HG03108 (cell line): Measurements from ENCODE around the gene CTDNEP1.

Experiments used
- ATAC-seq: cut with Tn5 transposase; IDR thresholded peaks from one replicate; pipeline ENCODE4 v1.9.1; 2021; ENCODE audit warnings: moderate library complexity; ENCODE audit not compliant: unreplicated experiment

The CTDNEP1 gene

DNA sequence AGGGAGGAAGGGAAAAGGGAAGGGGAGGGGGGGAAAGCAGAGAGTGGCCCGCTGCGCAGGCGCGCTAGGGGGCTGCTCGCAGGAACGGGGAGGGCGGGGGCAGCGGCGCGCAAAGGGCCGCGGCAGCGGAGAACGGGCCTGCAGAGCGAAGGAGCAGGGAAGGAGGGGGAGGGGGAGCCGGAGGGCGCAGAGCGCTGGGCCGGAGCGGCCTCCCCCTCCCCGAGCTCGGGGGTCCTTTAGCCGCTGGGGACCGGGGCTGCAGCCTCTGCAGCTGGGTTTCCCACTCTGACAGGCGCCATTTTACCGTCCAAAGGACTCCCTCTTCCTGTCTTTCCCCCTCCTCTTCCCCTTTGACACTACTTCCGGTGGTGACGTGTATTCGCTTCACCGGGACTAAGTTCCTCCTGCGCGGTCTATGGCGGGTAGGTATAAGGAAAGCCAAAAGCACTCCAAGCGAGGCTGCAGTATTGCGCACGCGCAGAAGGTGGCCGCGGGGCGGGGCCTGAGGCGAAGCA lies at the start of gene CTDNEP1:
CTDNEP1 (minus strand) TSS at position 74 of the 515 bp plus-strand sequence. CDS start 438 bp downstream, outside the sequence.
- peak; percentile 79 for ATAC-seq

- ATAC-seq: no peak
Observed at GRCh38 chr17:7296189-7296861, 44.8 kb upstream of the CTDNEP1 start.

DNA sequence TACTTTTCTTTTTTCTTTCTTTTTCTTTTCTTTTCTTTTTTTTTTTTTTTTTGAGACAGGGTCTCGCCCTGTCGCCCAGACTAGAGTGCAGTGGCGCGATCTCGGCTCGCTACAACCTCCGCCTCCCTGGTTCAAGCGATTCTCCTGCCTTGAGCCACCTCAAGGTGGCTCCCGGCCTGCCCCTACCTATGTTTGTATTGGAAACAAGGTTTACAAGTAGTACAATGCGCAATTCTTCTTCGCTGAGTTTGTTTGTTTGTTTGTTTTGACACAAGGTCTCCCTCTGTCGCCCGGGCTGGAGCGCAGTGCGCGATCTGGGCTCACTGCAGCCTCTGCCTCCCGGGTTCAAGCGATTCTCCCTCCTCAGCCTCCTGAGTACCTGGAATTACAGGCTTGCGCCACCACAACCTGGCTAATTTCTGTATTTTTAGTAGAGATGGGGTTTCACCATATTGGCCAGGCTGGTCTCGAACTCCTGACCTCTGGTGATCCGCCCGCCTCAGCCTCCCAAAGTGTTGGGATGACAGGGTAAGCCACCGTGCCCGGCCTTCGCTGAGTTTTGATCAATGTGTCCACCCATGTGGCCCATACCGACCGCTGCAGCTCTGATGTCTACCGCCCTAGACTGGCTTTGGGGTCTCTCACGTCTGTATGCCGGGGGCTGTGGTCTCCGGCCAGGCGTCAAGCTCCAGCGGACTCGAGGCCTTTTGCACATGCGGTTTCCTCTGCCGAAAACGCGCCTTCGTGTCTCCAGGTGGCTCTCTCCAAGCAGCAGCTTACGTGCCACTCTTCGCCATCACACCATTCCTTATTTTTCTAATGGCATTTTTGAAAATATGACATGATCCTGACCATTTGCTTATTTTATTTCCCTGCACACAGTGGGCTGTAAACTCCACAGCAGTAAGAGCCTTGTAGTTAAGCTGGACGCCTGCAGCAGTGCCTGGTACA lies 44.0 kb upstream of the CTDNEP1 start:
- ATAC-seq: no peak

GRCh38 chr17:7294614-7295153 lies 43.1 kb upstream of the CTDNEP1 start, which contains the start of gene YBX2:
TSS of gene YBX2 (minus strand) at chr17:7294639. CDS start at chr17:7294500, 139 bp downstream.
- peak; percentile 45 for ATAC-seq

GRCh38 chr17:7293816-7294613 lies 42.5 kb upstream of the CTDNEP1 start:
- no peak for ATAC-seq

GRCh38 chr17:7293159-7293558 lies 41.6 kb upstream of the CTDNEP1 start:
- ATAC-seq: no peak

DNA sequence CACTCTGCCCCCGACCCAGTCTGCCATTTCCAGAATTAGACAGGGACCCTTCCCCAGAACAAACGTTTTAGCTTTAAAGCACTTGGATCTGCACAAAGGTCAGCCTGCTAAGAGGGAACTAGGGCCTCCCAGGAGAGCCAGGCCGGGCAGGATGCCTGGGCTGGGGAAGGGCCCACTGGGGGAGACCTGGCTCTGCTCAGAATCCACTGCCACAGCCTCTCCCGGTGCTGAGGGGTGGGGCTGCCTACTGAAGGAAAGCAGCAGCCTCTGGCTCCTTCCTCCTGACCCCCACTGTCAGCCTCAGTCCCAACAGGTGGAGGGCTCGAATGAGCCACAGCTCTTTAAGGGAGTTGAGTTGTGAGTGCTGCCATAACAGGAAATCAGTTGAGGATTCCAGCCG lies 41.2 kb upstream of the CTDNEP1 start:
- no peak for ATAC-seq

GRCh38 chr17:7292194-7292593 lies 40.7 kb upstream of the CTDNEP1 start:
- ATAC-seq: no peak

DNA sequence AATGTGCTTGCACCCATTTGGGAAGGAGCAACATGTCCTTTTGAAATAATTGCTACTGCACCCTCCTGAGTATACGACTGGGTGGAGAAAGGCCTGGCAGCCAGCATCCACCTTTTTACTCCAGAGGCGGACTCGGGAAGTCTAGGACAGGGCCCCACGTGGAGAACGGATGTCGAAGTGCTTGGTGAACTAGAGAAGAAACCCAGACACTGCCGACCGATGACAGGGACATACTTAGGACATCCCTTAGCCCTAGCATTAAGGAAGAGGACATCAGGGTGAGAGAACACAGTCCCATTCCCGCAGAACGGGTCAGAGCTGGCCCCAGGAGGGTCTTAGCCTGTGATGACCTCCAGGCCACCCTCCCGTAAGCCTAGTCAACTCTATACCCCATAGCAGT lies 39.2 kb upstream of the CTDNEP1 start:
- ATAC-seq: no peak

- no peak for ATAC-seq
Observed at GRCh38 chr17:7290166-7290565, 38.6 kb upstream of the CTDNEP1 start.

DNA sequence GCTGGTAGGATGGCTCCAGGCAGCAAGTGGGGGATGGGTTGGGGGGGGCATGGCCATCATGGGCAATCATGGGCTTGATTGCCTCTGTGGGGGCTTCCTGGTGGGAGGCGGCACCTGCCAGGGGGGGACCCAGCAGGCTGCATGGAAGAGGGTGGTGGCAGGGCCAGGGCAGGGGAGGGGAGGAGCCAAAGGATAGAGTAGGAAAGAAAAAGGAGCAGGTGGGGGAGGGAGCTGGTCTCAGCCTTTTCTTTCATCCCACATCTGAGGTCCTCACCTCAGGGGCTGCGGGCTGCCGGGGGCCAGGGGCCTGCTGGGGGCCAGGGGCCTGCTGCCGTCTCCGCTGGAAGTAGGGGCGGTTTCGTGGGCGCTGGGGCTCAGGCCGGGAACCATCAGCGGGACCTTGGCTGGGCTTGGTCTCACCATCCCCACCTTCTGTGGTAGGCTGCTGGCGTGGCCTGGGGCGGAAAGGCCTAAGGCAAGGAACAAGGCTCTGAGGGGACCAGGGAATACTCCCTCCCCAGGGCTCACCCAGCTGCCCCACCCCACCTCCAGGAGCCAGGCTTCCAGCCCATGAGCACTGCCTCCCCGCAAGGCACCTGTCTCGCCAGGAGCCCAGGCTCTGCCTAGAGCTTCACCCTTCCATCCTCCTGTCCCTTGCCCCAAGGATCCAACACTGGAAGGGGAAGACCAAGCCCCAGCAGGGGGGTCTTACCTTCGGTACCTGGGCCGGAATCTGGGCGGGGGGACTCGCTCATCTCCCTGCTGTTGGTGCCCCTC lies 37.9 kb upstream of the CTDNEP1 start:
- ATAC-seq: no peak

DNA sequence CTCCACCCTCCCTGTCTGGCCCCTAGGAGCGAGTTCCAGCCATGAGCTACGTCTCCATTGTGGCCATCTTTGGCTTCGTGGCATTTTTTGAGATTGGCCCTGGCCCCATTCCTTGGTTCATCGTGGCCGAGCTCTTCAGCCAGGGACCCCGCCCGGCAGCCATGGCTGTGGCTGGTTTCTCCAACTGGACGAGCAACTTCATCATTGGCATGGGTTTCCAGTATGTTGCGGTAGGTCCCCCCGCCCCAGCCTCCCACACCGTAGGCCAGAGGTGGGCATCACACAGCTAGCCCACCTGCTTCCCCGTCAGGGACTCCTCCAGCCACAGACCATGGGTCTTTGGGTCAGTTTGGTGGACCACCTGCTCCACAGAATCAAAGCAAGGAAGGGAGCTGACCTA lies 34.1 kb upstream of the CTDNEP1 start:
- no peak for ATAC-seq

DNA sequence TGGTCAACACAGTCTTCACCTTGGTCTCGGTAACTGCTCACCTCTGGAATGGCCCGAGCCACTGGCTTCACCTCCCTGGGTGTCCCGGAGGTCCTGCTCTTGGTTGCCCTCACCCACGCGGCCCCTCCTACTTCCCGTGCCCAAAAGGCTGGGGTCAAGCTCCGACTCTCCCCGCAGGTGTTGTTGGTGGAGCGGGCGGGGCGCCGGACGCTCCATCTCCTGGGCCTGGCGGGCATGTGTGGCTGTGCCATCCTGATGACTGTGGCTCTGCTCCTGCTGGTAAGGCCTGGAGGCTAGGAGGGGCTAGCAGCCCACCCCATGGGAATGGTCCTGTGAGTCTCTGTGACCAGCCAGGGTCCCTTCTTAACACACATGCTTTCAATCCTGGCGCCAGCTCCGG lies 33.4 kb upstream of the CTDNEP1 start:
- no peak for ATAC-seq

DNA sequence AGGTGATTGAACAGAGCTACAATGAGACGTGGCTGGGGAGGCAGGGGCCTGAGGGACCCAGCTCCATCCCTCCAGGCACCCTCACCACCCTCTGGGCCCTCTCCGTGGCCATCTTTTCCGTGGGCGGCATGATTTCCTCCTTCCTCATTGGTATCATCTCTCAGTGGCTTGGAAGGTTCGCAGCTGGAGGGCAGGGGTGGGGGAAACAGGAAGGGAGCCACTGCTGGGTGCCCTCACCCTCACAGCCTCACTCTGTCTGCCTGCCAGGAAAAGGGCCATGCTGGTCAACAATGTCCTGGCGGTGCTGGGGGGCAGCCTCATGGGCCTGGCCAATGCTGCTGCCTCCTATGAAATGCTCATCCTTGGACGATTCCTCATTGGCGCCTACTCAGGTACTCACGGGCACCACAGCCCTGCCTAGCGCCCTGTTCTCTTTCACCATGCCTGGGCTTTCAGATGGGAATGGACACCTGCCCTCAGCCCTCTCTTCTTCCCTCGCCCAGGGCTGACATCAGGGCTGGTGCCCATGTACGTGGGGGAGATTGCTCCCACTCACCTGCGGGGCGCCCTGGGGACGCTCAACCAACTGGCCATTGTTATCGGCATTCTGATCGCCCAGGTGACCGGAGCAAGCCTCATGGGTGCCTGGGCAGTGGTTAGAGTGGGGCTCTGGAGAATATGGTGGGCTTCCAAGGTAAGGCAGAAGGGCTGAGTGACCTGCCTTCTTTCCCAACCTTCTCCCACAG lies 32.1 kb upstream of the CTDNEP1 start:
- no peak for ATAC-seq

DNA sequence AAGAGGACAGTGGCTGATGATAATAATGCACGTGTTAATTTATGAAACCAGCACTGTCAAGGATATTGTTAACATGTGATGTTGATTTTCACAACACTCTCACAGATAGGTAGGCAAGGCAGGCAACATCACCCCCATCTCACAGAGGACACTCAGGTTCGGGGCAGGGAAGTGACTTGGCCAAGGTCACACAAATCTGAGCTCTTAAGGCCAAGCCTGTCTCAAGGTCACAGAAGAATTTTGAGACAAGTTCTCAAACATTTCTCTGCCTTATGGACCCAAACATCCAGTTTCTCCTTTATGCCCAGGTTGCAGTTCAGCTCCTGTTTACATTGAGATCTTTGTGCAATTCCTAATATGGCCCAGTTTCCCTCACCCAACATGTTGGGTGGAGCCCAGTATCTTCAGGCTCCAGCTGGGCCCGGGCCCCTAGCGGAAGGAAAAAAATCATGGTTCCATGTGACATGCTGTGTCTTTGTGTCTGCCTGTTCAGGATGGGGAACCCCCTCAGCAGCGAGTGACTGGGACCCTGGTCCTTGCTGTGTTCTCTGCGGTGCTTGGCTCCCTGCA lies 31.3 kb upstream of the CTDNEP1 start:
- ATAC-seq: no peak

DNA sequence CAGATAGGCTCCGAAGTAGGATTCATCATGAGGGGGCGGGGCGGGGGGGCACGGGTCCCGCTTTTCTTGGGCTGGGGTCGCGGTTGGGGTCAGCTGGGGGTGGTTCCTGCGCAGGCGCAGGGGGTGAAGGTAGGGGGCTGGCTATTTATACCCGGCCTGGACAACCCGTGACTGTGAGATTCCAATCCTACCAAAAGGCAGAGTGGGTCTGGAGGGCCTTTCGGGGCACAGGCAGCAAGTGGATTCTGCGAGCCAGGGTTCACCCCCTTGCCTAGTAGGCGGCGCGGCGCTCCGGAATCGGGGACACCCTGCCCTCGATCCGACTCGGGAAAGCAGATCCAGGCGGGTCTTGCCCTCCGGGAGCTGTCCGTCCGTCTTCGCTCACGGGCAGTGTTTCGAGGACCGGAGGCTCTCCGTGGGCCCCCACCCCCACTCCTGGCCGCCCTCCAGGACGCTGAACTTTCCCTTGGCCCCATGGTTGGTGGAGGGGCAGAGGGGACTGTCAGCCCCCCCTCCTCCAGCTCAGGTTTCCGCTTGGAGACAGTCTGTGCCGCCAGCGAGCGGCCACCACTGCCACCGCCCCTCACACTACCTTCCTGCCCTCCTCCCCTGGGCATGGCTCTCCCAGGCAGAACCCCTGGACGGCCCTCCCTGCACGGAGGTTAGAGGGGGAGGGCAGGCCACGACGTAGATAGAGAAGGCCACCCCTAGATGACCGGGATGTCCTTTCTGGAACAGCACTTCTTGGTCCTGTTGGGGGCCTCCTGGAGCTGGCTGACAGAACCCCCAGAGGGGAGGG lies 30.6 kb upstream of the CTDNEP1 start:
- ATAC-seq: no peak

DNA sequence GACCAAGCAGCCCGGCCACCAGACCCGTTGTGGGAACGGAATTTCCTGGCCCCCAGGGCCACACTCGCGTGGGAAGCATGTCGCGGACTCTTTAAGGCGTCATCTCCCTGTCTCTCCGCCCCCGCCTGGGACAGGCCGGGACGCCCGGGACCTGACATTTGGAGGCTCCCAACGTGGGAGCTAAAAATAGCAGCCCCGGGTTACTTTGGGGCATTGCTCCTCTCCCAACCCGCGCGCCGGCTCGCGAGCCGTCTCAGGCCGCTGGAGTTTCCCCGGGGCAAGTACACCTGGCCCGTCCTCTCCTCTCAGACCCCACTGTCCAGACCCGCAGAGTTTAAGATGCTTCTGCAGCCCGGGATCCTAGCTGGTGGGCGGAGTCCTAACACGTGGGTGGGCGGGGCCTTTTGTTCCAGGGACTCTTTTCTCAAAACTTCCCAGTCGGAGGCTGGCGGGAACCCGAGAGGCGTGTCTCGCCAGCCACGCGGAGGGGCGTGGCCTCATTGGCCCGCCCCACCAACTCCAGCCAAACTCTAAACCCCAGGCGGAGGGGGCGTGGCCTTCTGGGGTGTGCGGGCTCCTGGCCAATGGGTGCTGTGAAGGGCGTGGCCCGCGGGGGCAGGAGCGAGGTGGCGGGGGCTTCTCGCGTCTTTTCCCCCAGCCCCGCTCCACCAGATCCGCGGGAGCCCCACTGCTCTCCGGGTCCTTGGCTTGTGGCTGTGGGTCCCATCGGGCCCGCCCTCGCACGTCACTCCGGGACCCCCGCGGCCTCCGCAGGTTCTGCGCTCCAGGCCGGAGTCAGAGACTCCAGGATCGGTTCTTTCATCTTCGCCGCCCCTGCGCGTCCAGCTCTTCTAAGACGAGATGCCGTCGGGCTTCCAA lies 29.8 kb upstream of the CTDNEP1 start, which contains the start of gene SLC2A4:
SLC2A4 (plus strand) TSS at position 645 of the 879 bp plus-strand sequence; CDS start at position 862, 217 bp downstream.
- ATAC-seq: peak; percentile 53
